Forelimb muscle (tissue), 1 donor: ENCODE data around the gene COLEC12. TPM values are rescaled to one million over a fixed set of nuclear protein-coding genes. Genes with fewer than 3 reads are reported as not detected.

Source experiments
- DNase-seq: peaks from one replicate; pipeline ENCODE4 v3.0.0-alpha.2; 2013; ENCODE audit warnings: low read depth
- polyA plus RNA-seq: library from polyadenylated mRNA; unstranded; fragments of 120-200 nt; gene quantifications from one replicate; pipeline ENCODE4 v1.2.1, GENCODE V29; 2013; ENCODE audit not compliant: insufficient read length

The COLEC12 gene
- polyA plus RNA-seq, 1 donor = 38.7 TPM

- no peak for DNase-seq
Measured at GRCh38 chr18:446941-447560, 53.5 kb downstream of the COLEC12 start.

- DNase-seq = no peak
Measured at GRCh38 chr18:445055-445454, 55.4 kb downstream of the COLEC12 start.

DNA sequence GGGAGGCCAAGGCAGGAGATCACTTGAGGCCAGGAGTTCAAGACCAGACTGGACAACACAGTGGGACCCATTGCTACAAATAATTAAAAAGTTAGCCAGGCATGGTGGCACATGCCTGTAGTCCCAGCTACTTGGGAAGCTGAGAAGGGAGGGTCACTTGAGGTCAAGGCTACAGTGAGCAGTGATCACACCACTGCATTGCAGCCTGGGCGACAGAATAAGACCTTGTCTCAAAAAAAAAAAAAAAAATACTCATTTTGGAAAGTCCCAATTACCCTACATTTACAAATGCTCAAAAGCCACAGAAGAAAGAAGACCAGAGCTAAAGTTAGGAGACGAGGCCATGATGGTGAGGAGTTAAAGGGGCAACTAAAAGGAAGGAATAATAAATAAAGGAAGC, 61.9 kb downstream of the COLEC12 start:
- no peak for DNase-seq

DNA sequence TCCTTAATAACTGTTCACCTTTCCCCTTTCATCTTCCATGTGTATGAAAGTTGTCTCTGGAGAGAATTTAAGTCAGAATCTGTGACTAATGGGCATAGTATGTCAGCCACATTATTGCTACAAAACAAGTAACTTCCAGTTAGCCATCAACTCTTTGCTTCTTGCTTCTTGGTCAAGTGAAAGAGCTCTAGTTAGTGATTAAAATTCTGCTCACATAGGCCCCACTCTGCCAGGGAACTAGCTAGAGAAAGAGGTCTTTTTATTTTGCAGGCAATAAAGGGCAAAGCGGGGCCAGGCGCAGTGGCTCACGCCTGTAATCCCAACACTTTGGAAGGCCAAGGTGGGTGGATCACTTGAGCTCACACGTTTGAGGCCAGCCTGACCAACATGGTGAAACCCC, 64.6 kb downstream of the COLEC12 start:
- DNase-seq = no peak

DNA sequence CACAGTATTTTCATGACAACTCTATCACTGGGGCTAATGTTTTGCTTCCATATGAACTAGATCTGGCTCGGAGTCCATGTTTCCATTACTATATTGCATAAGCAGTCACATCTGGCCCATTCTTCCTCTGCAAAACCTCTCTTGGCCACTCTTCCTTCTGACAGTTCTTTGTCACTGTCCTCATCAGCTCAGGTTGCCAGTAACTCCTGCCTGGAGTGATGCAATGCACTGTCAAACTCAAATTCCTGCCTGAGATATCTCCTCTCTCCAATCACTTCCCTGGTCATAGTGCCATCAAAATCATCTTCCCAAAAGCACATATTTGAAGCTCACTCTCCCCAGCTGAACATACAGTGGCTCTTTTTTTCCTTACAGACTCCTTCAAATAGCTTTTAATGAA, 66.1 kb downstream of the COLEC12 start:
- DNase-seq = peak; percentile 97

DNA sequence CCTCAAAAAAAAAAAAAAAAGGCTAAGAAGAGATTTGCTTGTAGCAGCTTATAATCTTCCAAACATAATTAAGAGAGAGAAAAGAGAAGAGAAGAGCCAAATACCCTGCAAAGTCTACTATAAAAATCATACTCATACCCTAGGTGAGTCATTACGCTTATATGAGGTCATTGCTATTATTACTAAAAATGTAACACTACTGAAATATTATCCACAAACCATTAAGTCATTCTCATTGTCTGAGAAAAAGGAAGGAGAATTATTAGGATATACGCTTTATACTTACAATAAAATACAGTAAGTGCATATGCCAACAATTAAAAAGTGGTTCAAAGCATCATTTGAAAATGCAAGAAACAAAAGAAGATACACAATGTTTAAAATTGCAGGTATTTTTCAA, 66.5 kb downstream of the COLEC12 start:
- DNase-seq = no peak

GRCh38 chr18:433298-433697, 67.2 kb downstream of the COLEC12 start:
- DNase-seq = no peak

GRCh38 chr18:432791-433190, 67.7 kb downstream of the COLEC12 start:
- DNase-seq = no peak

DNA sequence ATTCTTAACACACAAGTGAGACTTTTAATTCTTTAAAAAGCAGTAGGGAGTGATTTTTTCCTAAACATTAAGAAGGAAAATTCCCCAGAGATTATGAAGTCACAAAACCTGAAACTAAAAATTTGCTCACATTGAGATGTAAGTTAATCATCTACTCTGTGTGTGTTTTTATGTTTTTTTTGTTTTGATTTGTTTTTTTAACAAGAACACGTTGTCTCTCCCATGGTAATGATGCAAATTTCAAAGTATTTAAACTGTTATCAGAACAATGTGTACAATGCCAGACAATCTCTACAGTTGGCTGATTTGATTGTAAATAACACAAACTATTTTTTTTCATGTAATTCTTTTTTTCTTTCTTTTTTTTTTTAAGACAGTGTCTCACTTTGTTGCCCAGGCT, 71.5 kb downstream of the COLEC12 start:
- DNase-seq = no peak

- no peak for DNase-seq
Measured at GRCh38 chr18:427005-427404, 73.5 kb downstream of the COLEC12 start.

DNA sequence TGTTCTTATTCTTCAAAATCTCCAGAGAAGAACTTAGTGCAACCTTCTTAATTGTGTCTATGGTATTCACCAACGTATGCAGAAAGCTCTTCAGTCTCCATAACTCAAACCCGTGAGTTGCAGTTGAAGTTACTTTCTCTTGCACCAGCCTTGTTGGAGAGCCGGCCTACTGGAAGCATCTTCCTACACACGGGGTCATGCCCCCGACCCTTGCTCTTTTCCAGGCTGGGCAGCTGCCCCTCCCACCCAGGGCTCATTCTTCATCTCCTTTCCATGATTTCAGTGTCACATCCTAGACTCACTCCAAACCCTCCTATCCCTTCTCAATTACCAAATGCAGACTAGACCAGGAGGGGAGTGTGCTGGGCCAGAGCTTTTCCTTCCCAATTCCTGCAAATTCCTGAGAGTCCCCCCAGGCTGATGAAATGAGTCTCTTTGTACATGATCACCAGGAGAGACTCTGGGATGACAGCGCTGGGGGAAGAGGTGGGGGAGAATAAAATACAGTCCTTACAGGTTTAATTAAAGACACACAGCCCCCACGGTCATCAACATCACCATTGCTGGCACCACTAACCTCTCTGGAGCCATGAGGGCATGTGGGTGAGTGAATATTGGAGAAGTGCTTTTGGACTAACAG, 75.3 kb downstream of the COLEC12 start:
- no peak for DNase-seq

- no peak for DNase-seq
Measured at GRCh38 chr18:424668-425067, 75.8 kb downstream of the COLEC12 start.

DNA sequence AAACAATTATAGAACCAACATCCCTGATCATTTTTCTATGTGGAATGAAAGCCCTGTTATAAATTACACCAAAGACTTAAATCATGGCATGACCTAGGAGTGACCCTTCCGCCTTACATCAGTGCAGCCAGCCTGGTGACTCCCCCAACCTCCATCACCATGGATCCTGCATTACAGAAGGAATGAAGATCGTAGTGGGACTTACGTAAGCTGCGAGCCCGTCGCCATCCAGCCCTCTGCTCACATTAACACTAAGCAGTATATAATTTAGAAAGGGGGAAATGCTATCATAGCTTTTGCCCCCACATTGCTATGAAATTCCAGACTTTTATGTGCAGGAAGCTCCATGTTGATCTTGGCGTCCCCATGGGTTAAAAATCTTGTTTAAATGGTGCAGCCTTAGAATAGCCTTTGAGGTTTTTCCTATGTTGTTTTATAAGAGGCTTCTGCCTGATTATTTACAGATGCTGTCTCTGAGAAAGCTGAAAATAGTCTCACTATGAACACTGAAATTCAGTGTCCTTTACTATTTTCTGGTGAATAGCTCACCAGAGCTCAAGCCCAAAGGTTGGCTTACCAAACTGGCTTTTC, 76.3 kb downstream of the COLEC12 start:
- DNase-seq = peak; percentile 50

DNA sequence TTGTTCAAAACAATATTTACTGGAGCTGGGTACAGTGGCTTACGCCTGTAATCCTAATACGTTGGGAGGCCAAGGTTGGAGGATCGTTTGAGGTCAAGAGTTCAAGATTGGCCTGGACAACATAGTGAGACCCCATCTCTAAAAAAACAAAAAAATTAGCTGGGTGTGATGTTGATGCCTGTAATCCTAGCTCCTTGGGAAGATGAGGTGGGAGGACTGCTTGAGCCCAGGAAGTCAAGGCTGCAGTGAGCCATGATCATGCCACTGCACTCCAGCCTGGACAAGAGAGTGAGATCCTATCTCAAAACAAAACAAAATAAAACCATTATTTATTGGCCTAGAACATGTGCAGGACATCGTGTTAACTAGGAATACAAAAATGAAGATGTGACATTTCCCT, 77.5 kb downstream of the COLEC12 start:
- DNase-seq = no peak

- DNase-seq = no peak
Measured at GRCh38 chr18:421247-422155, 79.0 kb downstream of the COLEC12 start.

GRCh38 chr18:420661-421246, 79.7 kb downstream of the COLEC12 start:
- no peak for DNase-seq

DNA sequence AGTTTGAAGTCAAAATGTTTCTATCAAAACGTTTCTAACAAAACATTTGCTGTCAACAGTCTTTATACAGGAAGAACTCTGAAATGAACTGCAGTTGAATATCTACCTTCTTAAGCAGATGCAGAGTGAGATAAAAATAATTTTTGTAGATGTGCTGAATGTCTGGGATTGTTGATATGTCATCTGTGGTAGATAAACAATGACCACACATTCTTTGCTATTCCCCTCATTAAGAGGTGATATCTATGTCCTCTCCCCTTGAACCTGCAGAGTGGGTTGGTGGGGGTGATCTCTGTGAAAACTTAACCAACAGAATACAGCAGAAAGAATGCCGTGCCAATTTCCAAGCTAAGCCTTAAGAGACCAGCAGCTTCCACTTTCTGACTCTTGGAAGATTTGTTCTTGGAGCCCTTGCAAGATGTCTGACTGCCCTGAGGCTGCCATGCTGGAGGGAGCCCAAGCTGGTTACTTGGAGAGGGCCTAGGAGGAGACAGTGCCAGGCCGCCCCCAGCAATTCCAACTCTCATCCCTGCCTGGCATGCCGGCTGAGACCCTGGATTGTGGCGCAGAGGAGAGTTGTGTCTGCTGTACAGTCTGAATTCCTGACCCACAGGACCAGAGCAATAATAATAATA, 80.8 kb downstream of the COLEC12 start:
- no peak for DNase-seq

- peak; percentile 68 for DNase-seq
Measured at GRCh38 chr18:417495-417894, 83.0 kb downstream of the COLEC12 start.

- DNase-seq = no peak
Measured at GRCh38 chr18:416930-417329, 83.6 kb downstream of the COLEC12 start.

GRCh38 chr18:415617-416612, 84.6 kb downstream of the COLEC12 start:
- DNase-seq = no peak
